Activated CD4-positive, alpha-beta T cell treated with anti-CD3 and anti-CD28 coated beads, Interleukin-2, amount 10 ng/mL, durations not matched to agents 24 days and 14 days (primary cell): Measurements from ENCODE around the gene OSTC. TPM values are rescaled to one million over a fixed set of nuclear protein-coding genes. Genes with fewer than 3 reads are reported as not detected.

ENCODE experiments used
- DNase-seq: peaks from one replicate; pipeline ENCODE4 v3.0.0; 2022
- H3K27ac Mint-ChIP-seq: one replicate; pipeline ENCODE4 v1.8.0; 2022; ENCODE audit warnings: mild to moderate bottlenecking, mixed read lengths
- H3K27me3 Mint-ChIP-seq: one replicate; pipeline ENCODE4 v1.8.0; 2022; ENCODE audit warnings: mixed read lengths
- H3K36me3 Mint-ChIP-seq: one replicate; pipeline ENCODE4 v1.8.0; 2022; ENCODE audit warnings: low read depth, mild to moderate bottlenecking, mixed read lengths
- H3K4me1 Mint-ChIP-seq: one replicate; pipeline ENCODE4 v1.8.0; 2021; ENCODE audit warnings: mixed read lengths
- H3K4me3 Mint-ChIP-seq: one replicate; pipeline ENCODE4 v1.8.0; 2022; ENCODE audit warnings: mild to moderate bottlenecking, moderate library complexity, mixed read lengths
- H3K9me3 Mint-ChIP-seq: one replicate; pipeline ENCODE4 v1.8.0; 2021; ENCODE audit warnings: mixed read lengths
- intact Hi-C: fragments of 100-400 bp; cut with micrococcal nuclease; formaldehyde crosslinking; loops from one replicate; pipeline ENCODE4 v1.15.1; 2023
- total RNA-seq: library from RNA; stranded (reverse); gene quantifications from 2 replicates; pipeline ENCODE4 v1.2.3, GENCODE V29; 2022

The OSTC gene
- total RNA-seq, 1 donor from 2014 or later = 91.2 TPM

DNA sequence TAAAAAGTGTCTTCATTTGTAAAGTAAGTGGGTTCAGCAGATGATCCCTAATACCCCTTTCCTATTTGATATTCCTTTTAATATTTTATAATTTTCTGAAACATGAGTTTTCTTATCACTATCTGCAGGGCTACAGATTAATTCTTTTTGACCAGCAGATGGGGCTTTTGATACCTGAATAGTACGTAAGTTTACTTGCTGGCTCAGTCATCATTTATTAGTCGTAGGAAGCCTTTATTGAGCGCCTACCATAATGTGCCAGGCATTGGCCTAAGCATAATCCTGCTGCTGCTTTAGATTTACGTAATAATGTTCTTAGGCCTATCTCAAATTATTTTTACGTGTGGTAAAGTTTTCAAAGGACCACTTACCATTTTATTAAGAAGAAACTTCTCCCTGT, 33.1 kb downstream of the OSTC start:
- Mint-ChIP-seq H3K9me3 (peaks cover 5% of the 10 kb centered on the region), H3K36me3 (peaks cover 2% of the 10 kb centered on the region), H3K27ac (no peak overlapping the region), H3K27me3 (peaks cover 3% of the 10 kb centered on the region), H3K4me3 (no peak overlapping the region), H3K4me1 (peaks cover 2% of the 10 kb centered on the region)
- DNase-seq = no peak
- intact Hi-C loops = no loop called here

GRCh38 chr4:108685036-108685686, 34.8 kb downstream of the OSTC start:
- H3K27me3 Mint-ChIP-seq = peaks cover 3% of the 10 kb centered on the region
- intact Hi-C loops = no loop called here

GRCh38 chr4:108690738-108691137, 40.3 kb downstream of the OSTC start:
- Mint-ChIP-seq H3K36me3 (no peaks in the 10 kb centered on the region), H3K4me1 (peaks cover 2% of the 10 kb centered on the region), H3K9me3 (peaks cover 5% of the 10 kb centered on the region), H3K4me3 (no peak overlapping the region), H3K27ac (no peak overlapping the region), H3K27me3 (peaks cover 3% of the 10 kb centered on the region)
- DNase-seq = no peak
- intact Hi-C loops = no loop called here

More at GRCh38 chr4:108685036-108685686, 34.8 kb downstream of the OSTC start:
- Mint-ChIP-seq H3K36me3 (no peaks in the 10 kb centered on the region), H3K4me1 (peaks cover 2% of the 10 kb centered on the region), H3K9me3 (peaks cover 5% of the 10 kb centered on the region), H3K4me3 (no peak overlapping the region), H3K27ac (no peak overlapping the region)
- no peak for DNase-seq

DNA sequence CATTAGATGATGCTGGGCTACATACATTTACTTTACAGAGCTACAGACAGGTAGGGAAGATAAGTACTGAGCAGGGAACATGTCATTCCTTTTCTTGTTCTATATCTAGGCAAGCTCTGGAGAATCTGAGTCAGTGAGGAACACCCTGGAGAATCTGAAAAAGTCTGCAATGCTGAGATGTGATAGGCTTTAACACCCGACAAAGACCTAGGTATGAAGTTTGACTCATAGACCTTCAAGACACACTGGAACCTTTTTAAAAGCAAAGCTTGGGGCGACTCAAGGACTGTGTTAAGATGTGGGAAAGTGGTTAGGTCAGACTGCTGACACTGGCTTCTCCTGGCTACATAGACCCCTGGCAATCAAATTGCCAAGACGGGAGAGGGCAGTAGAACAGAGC, 42.8 kb downstream of the OSTC start:
- H3K27ac Mint-ChIP-seq = no peak overlapping the region
- no peaks in the 10 kb centered on the region for H3K9me3 Mint-ChIP-seq
- DNase-seq = no peak
- H3K36me3 Mint-ChIP-seq = no peaks in the 10 kb centered on the region
- no peaks in the 10 kb centered on the region for H3K27me3 Mint-ChIP-seq
- H3K4me1 Mint-ChIP-seq = no peaks in the 10 kb centered on the region
- intact Hi-C loops = no loop called here
- no peak overlapping the region for H3K4me3 Mint-ChIP-seq

- Mint-ChIP-seq H3K9me3 (no peaks in the 10 kb centered on the region), H3K36me3 (no peaks in the 10 kb centered on the region), H3K4me3 (no peak overlapping the region), H3K27ac (no peak overlapping the region), H3K27me3 (peaks cover 4% of the 10 kb centered on the region), H3K4me1 (no peaks in the 10 kb centered on the region)
- intact Hi-C loops = no loop called here
- DNase-seq = no peak
Measured at GRCh38 chr4:108693819-108694218, 43.4 kb downstream of the OSTC start.

DNA sequence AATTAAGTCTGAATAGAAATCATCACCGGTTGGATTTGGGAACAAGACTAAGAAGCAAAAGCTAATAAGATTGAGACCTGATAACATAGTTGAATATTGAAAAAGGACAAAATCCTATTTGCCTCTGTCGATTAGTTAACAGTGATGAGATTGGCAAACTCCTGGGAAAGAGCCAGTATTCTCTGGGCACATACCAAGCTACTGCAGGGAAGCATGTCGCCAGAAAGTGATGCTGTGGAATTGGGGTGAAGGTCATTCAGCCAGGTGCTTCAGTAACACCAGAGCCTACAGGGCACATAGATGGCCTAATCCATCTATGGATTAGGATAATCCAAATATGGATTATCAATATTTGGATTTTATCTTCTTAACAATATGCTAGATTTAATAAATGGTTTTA, 44.0 kb downstream of the OSTC start:
- intact Hi-C loops = no loop called here
- peaks cover 4% of the 10 kb centered on the region for H3K27me3 Mint-ChIP-seq

GRCh38 chr4:108695062-108695461, 44.7 kb downstream of the OSTC start:
- no peak for DNase-seq
- Mint-ChIP-seq H3K27me3 (peaks cover 4% of the 10 kb centered on the region), H3K36me3 (no peaks in the 10 kb centered on the region), H3K9me3 (no peaks in the 10 kb centered on the region), H3K4me3 (no peak overlapping the region), H3K27ac (no peak overlapping the region), H3K4me1 (no peaks in the 10 kb centered on the region)
- intact Hi-C loops = no loop called here

More for the DNA sequence above, 44.0 kb downstream of the OSTC start:
- H3K4me3 Mint-ChIP-seq = no peak overlapping the region
- H3K4me1 Mint-ChIP-seq = no peaks in the 10 kb centered on the region
- H3K36me3 Mint-ChIP-seq = no peaks in the 10 kb centered on the region
- no peak overlapping the region for H3K27ac Mint-ChIP-seq
- H3K9me3 Mint-ChIP-seq = no peaks in the 10 kb centered on the region
- no peak for DNase-seq

GRCh38 chr4:108696160-108696559, 45.8 kb downstream of the OSTC start:
- no peaks in the 10 kb centered on the region for H3K36me3 Mint-ChIP-seq
- H3K4me3 Mint-ChIP-seq = no peak overlapping the region
- no peaks in the 10 kb centered on the region for H3K4me1 Mint-ChIP-seq
- DNase-seq = no peak
- peaks cover 4% of the 10 kb centered on the region for H3K27me3 Mint-ChIP-seq
- no peak overlapping the region for H3K27ac Mint-ChIP-seq
- no peaks in the 10 kb centered on the region for H3K9me3 Mint-ChIP-seq
- intact Hi-C loops = no loop called here

GRCh38 chr4:108700081-108700757, 49.8 kb downstream of the OSTC start:
- H3K4me1 Mint-ChIP-seq = peaks cover 13% of the 10 kb centered on the region
- no peak overlapping the region for H3K27ac Mint-ChIP-seq
- H3K27me3 Mint-ChIP-seq = peaks cover 4% of the 10 kb centered on the region
- H3K9me3 Mint-ChIP-seq = no peaks in the 10 kb centered on the region
- H3K4me3 Mint-ChIP-seq = no peak overlapping the region
- DNase-seq = no peak
- intact Hi-C loops = no loop called here
- H3K36me3 Mint-ChIP-seq = no peaks in the 10 kb centered on the region

DNA sequence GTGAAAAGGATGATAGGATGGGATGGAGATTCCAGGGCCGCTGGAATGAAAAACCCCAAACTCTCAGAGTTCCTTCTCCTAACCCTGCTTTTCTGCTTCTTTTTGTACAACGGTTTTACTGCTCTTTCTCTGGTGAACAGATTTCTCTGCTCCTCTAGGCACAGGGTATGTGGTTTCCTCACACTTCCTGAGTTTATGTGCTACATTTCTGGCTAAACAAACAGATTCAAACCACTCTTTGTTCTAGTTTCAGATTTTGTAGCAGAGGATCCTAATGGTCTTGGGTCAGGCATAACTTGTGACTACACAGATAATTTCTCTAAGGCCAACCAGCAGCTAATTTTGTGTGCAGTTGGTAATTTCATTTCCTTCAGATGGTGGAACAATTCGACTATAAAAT, 52.6 kb downstream of the OSTC start:
- no peaks in the 10 kb centered on the region for H3K9me3 Mint-ChIP-seq
- H3K4me1 Mint-ChIP-seq = peaks cover 13% of the 10 kb centered on the region
- H3K4me3 Mint-ChIP-seq = no peak overlapping the region
- H3K27me3 Mint-ChIP-seq = peaks cover 4% of the 10 kb centered on the region
- intact Hi-C loops = no loop called here
- DNase-seq = peak; percentile 61
- no peaks in the 10 kb centered on the region for H3K36me3 Mint-ChIP-seq
- H3K27ac Mint-ChIP-seq = no peak overlapping the region

DNA sequence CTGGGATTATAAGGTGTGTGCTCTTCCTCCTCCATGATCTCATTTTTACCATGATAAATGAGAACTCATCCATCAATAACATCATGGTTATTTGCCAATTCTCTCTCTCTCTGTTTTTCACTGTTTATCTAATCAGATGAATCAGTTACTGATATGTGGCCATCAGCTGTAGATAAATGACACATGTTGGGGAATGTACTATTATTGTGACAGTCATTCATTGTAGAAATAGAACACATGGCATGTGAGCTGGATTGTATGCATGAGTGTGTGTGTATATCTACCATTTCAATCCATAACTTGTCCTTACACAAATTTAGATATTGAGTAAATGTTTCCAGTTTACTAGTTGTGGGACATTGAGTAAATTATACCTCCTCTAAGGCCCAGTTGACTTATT, 53.0 kb downstream of the OSTC start:
- intact Hi-C loops = no loop called here
- H3K9me3 Mint-ChIP-seq = no peaks in the 10 kb centered on the region
- no peak for DNase-seq
- peaks cover 4% of the 10 kb centered on the region for H3K27me3 Mint-ChIP-seq
- no peaks in the 10 kb centered on the region for H3K36me3 Mint-ChIP-seq
- H3K27ac Mint-ChIP-seq = no peak overlapping the region
- no peak overlapping the region for H3K4me3 Mint-ChIP-seq
- peaks cover 13% of the 10 kb centered on the region for H3K4me1 Mint-ChIP-seq

GRCh38 chr4:108703966-108704365, 53.6 kb downstream of the OSTC start:
- Mint-ChIP-seq H3K36me3 (no peaks in the 10 kb centered on the region), H3K27ac (no peak overlapping the region)

GRCh38 chr4:108706289-108706688, 55.9 kb downstream of the OSTC start:
- H3K4me1 Mint-ChIP-seq = peaks cover 13% of the 10 kb centered on the region
- H3K36me3 Mint-ChIP-seq = no peaks in the 10 kb centered on the region
- H3K27ac Mint-ChIP-seq = no peak overlapping the region

More at GRCh38 chr4:108703966-108704365, 53.6 kb downstream of the OSTC start:
- Mint-ChIP-seq H3K9me3 (no peaks in the 10 kb centered on the region), H3K27me3 (no peaks in the 10 kb centered on the region), H3K4me3 (no peak overlapping the region), H3K4me1 (peaks cover 13% of the 10 kb centered on the region)
- no peak for DNase-seq
- intact Hi-C loops = no loop called here

GRCh38 chr4:108709234-108709633, 58.8 kb downstream of the OSTC start:
- no peaks in the 10 kb centered on the region for H3K4me1 Mint-ChIP-seq
- intact Hi-C loops = no loop called here
- DNase-seq = no peak
- no peak overlapping the region for H3K27ac Mint-ChIP-seq
- no peak overlapping the region for H3K4me3 Mint-ChIP-seq
- H3K9me3 Mint-ChIP-seq = no peaks in the 10 kb centered on the region
- no peaks in the 10 kb centered on the region for H3K27me3 Mint-ChIP-seq
- H3K36me3 Mint-ChIP-seq = no peaks in the 10 kb centered on the region

More at GRCh38 chr4:108706289-108706688, 55.9 kb downstream of the OSTC start:
- DNase-seq = no peak
- Mint-ChIP-seq H3K27me3 (no peaks in the 10 kb centered on the region), H3K9me3 (no peaks in the 10 kb centered on the region), H3K4me3 (no peak overlapping the region)
- intact Hi-C loops = no loop called here
